Islet of Langerhans (tissue), 1 donor: ENCODE data around the gene GALK1.
A peak's percentile ranks its signal among the peaks of the same experiment; 100 is the strongest.
"Not testable (repeated sequence)": the region's sequence is repeated elsewhere in the genome, so short reads cannot be mapped to it uniquely, and the experiment has no call there.

Experiments used
- FAIRE-seq: peaks from one replicate; lab custom pipeline; 2011; peaks lifted over from hg19 to GRCh38; lab: Jason Lieb, UNC

GALK1 gene

DNA sequence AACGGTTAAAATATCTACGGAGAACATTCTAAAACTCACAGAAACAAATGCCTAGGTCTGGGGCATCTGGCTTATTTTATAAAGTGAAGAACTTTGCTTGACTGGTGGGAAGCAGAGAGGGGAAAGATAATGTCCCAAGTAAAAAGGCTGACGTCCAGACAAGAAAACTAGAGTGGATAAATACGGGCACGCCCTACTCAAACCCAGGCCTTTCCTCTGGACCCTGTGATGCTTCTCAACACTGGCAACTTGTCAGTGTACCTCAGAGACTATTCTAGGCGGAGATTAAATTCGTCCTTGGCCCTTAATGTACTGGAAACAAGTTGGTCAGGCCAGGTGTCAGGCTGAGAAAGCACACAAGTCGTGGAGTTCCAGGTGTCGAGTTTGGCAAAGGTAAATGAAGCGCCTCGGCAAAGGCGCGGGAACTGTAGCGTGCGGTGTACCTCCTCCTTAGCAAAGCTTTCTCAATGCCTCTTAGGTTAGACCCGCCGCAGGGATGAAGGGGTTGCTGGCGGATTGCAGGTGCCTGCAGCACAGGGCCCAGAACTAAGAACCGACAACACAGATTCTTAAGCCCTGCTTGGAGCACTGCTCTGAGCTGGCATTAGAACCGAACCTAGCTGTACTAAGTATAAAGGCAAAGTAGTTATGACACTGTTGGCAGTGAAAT, 18.9 kb upstream of the GALK1 start:
- no peak for FAIRE-seq

DNA sequence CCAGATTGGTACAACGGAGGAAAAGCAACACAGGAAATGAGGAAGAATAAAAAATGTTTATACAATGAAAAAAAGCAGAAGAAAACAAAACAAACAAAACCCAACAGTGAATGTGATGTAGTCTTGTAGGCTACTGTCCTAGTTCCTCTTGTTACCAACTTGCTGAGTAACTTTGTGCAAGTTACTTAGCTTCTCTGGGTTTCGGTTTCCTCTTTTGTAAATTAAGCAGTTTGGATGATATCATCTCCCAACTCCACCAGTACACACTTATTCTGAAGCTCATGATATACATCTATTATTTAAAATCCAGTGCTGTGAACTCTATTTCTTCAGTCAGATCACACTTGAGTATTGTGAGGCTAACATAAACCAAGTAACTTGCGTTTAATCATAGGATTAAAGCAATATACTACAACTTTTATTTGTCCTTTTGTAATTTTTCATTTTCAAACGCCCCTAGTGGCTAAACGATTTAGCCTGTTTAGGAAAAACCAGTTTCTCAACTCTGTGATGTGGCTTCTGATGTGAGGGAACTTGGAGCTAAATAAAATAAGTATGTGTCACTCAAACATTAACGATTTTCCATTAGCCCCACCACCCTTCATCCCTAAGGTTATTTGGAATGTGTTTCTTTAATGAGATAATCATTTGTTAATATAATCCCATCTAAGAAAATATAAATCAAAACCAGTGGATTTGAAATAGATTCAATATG, 18.2 kb upstream of the GALK1 start:
- FAIRE-seq = no peak

DNA sequence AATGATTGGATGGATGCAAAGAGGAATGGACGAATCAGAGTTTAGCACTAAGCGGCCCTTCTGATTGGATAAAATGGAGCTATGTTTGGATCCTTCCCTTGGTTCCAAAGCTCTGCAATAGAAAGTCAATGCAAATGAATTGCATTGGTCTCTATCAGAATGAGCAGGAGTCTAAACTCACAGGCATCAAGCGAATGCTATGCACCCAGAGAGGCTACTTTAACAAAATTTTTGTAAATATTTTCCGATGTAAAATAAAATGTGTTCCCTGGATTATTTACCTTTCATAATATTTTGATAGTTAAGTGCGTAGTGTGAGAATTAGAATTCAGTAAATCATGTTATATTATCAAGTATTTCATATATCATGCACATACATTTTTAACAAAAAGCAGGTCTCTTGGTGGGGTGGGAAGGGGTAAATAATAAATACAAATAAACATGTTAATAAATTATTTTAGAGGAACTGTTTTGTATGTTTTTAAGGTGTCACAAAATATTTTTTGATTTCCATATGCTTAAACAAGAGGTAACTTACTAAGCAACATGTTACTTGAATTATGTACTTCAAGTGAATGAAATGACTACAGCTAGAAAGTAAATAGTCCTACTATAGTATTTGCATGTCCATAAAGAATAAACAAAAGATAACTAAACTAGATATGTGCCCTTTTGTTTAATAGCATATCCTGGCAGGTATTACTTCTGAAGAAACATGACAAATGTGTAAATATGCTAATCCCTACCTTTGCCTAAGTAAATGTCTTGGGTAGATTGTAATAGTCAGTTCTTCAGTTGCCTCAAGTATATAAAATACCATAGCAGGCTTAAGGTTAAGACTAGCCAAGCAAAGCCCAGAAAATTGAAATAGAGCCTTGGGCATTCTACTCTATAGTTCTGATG, 15.2 kb upstream of the GALK1 start:
- peak; percentile 98 for FAIRE-seq

DNA sequence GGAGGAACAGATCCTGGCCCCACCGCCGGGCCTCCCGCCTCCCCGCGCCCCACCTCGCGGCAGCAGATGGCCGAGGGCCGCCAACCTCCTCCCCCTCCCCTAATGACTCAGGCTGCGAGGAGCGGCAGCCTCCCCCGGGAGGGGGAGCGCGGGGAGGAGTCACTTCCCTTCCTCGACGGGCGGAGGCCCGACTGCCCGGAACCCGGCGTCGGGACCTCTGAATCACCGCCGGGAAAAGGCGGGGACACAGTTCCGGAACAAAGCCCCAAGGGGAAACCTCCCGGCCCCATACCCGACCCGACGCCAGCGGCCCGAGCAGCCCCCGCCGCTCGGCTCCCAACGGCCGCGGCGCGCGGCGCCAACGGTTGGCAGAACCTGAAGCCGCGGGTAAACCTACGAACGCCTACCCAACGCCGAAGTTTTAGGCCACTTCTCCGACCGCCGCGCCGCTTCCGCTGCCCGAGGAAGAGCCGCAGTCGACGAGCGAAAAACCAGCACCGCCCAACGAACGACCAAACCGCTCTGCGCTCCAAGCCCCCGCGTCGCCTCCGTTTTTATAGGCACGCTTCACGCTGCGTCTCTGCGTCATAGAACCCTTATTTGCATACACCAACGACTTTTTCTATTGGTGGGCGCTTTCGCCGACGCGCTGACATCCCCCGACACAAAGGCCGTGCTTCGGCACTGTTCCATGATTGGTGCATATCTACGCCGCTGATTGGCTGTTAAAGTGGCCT, 14.4 kb upstream of the GALK1 start:
- no peak for FAIRE-seq

GRCh38 chr17:75778861-75779249, 13.9 kb upstream of the GALK1 start:
- no peak for FAIRE-seq

DNA sequence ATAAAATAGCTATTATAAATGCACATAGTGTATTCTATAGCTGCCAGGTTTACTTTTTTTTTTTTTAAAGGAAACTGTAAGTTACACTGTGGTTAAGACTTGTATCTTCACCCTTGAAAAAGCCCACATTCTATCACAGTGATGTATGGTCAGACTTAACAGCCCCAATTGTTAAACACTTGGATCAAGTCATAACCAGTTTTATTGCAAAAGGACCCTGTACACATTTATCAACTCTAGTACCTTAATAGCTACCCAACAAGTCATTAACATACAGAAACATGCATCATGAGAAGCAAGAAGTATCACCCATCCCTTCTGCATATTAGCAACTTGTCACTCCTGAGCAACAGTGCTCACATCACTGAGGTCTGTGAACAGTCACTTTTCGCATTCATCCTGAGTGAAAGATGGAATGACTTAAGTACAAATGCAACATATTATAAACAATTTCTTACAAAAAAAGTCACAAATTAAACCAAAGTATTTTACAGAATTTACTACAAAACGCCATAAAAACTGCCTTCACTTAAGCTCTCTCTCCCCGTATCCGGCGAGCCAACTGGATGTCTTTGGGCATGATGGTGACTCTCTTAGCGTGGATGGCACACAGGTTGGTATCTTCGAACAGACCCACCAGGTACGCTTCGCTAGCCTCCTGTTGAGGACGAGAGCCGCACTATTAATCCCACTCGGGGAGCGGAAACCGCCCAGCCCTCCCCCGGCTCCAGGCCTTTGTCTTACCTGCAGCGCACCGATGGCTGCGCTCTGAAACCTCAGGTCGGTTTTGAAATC, 13.3 kb upstream of the GALK1 start:
- FAIRE-seq = not testable (repeated sequence)

- FAIRE-seq = peak; percentile 5
These were observed 12.4 kb upstream of the GALK1 start for GRCh38 chr17:75777296-75777922.

GRCh38 chr17:75776386-75777295, 11.6 kb upstream of the GALK1 start:
- no peak for FAIRE-seq

DNA sequence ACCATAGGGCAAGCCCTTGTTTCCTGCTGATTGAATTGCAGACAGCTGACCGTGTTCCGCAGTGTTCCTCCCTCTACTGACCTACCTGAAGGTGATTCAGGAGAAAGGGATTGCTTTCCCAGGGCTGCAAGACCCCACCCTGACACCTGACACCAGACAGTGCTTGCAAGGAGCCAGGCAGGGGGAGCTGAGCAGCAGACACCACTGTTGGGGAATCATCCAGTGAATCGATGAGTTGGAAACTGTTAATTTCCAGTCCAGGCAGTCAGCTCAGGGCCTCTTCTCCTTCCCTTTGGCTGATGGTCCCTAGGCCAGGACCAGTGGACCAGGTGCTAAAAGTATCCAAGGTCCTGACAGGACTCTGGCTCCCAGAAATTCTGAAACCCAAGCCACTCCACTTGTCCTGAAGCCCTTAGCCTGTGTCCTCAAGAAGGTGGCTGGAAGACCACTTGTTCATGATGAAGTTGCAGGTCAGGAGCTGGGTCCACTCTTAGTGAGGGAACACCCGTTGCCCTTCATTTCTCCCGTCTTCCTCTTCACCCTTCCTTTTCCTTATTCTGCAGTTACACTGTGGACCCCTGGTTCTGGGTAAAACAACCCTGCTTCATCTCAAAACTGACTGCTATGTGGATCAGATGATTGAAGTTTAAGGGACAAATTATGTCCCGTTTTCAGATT, 10.1 kb upstream of the GALK1 start:
- FAIRE-seq = no peak

DNA sequence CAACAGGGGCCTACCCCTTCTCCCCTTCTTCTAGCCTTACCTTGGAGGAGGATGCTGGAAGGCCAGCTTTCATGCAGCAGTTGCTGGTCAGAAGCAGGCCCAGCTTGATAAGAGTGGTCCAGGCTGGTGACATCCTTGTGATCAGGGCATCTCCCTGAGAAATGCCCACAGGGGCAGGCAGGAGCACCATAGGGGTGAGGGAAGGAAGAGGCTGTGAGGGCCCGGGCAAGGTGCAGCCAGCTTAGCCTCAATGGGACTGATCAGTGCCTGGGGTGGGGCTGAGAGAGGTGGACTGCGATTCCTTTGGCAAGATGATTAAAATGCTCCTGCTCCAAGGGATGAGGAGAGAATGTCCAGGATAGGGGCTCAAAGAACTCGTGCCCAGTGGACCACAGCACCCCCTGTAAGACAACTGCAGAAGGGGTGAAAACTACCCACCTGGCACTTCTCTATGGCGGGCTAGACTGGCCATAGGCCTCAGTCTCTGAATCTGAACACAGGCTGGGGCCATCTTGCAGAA, 9.5 kb upstream of the GALK1 start:
- no peak for FAIRE-seq

DNA sequence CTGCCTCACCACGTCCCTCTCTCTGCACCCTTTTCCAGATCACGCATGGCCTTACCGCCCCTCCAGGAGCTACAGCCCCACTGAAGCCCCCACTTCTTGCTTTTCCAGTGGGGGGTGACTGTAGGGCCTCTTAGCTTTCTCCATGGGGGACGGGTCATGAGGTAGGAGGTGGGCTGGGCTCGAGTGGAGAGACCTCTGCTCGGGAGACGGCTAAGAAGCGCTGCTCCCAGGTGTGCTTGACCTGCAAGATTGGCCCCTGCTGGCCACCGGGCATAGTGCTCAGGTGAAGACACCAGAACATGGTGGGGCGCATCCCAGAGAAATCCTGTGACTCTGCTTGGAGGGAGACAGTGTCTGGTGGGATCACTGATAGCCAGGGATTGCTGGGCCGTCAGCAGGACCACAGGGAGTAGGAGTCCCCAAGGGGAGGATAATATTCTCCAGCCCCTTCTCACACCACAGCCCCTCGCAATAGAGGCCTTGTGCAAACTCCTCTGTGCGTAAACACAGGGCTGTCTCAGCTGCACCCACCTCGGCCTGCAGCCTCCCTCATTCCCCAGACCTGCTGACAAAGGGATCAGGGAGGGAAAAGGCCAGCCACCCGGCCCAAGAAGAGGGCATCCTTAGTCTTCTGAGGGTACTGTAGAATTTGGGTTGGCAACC, 8.9 kb upstream of the GALK1 start:
- no peak for FAIRE-seq

DNA sequence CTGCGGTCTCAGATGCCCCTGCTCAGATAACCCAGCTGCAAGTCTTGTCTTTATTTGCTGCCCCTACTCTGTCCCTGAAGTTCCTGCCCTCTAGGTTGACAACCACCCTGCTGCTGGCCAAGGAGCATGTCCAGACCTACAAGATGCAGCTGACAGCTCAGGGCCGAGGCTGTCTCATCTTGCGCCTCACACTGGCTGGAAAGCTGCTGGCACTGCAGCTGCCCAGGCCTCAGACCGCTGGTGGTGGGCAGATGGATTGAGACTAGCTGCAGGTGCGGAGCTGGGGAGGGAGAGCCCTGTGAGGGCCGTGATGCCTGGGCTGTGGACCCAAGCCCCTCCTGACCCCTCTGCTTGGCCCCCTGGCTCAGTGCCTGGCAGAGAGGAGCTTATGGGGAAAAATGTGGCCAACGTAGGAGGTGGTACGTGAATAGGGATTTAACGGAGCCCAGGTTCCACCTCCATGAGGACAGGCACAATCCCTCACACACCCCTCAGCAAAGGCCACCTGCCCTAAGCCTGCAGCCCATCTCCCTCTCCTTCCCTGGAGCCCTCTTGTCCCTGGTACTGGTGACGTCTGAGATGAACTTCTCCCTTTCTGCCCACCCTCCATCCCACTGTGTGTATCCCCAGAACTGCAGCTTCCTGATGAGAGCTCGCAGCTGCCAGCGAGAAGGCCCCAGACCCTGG, 8.3 kb upstream of the GALK1 start:
- FAIRE-seq = no peak

DNA sequence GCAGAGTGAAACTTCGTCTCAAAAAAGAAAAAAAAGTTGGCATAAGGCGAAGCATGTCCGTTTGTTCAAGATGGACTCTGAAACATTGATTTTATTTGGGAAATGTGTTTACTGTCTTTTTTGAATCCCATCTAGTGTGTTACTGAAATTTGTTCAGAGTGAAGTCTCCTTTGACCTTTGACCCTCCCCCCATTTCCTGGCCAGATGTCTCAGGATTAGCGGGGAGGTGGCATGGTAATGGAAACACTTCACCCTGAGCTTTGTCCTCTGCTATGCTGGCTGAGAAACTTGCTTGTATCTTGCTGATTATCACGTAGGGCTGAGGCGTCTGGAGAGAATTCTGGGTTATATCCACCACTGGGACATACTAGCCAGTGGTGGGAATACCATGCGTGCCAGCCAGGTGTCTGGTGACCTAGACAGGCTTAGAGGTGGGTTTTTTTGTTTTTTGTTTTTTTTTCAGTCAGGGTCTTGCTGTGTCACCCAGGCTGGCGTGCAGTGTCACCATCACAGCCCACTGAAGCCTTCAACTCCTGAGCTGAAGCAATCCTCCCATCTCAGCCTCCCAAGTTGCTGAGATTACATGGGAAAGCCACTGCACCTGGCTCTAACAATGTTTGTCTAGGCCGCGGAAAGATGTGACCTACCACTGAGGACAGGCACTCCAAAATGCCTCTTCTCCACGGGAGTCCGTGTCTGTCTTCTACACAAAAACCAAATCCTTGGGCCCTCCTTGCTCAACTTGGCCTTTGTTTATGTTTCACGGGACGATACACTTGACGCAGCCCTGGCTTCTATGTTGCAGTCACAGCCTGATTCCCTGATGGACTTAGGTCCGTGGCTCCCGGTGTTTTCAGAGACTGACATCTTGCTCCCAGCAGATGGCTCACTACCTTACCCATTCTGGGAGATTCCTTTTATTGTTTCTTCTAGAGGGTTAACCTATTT, 6.6 kb upstream of the GALK1 start:
- no peak for FAIRE-seq

DNA sequence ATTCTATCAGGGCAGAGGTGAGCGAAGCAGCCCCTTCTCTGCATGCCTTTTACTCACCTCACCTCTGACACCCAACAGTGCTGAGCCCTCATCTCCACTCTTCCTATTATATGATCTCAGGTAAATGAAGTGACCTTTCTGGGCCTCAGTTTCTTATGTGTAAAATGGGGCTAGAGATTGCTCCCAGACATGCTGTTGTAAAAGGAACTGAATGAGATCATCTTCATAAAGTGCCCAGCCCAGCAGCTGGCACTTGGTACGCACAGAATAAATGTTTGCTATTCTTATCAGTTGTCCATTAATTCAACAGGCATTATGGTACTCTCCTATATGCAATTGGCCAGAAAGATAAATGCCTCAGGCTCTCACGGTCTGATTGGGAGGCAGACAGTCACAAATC, 4.5 kb upstream of the GALK1 start:
- peak; percentile 5 for FAIRE-seq

DNA sequence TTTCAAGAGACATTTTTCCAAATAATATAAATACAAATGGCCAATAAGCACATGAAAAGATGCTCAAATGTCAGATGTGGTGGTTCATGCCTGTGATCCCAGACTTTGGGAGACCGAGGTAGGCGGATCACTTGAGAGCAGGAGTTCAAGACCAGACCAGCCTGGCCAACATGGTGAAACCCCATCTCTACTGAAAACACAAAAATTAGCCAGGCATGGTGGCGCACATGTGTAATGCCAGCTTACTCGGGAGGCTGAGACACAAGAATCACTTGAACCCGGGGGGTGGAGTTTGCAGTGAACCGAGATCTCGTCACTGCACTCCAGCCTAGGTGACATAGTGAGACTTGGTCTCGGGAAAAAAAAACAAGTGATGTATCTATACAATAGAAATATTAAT, 2.9 kb upstream of the GALK1 start:
- FAIRE-seq = no peak

- FAIRE-seq = no peak
These were observed 989 bp upstream of the GALK1 start for GRCh38 chr17:75765981-75766380.

DNA sequence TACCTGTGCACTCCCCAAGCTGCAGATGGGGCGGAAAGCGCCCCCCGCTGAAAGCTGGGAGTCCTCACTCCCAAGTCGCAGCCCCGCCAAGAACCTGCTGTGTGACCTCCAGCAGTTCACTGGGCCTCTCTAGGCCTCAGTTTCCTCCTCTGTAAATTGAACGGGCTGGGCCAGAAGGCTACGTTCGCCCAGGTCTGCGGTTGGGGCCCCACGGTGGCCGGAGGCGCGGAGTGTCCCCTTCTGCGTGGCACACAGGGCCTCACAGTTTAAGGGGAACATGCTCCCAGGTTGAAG, 628 bp downstream of the GALK1 start:
- no peak for FAIRE-seq
